Caco-2 (cell line): ENCODE data around the gene RBM20. TPM values are rescaled to one million over a fixed set of nuclear protein-coding genes. Genes with fewer than 3 reads are reported as not detected.

Experiments used
- BruUV-seq: library from RNA; stranded (reverse); fragments of 400-500 nt; replicated peaks from 2 replicates; lab custom pipeline; 2021; lab: Mats Ljungman, UMichigan
- CTCF ChIA-PET: fragments of 300-600 bp; sonication (Branson Sonifier 250); formaldehyde crosslinking; loops from one replicate; lab custom pipeline; 2022; ENCODE audit warnings: antibody characterized with exemption; lab: Charles Lee
- POLR2A ChIA-PET: fragments of 300-600 bp; sonication (Branson Sonifier 250); formaldehyde crosslinking; loops from one replicate; lab custom pipeline; 2022; ENCODE audit warnings: antibody characterized with exemption; lab: Charles Lee
- DNase-seq, 2 experiments: peaks; one replicate each; pipeline versions ENCODE4 v3.0.0 to v3.0.0-alpha.2; 2020 to 2022
- H3K27me3 ChIP-seq: replicated peaks from 2 replicates; pipeline ENCODE4 v1.6.0; 2011; ENCODE audit warnings: low read length; ENCODE audit not compliant: control insufficient read depth, insufficient read depth
- H3K36me3 ChIP-seq: 2 replicates; pipeline ENCODE4 v1.5.1; 2011; ENCODE audit warnings: low read length; ENCODE audit not compliant: control insufficient read depth, insufficient read depth
- H3K4me1 ChIP-seq: fragments of 250-450 bp; sonication (Bioruptor Pico); 2 replicates; pipeline ENCODE4 v1.5.1; 2020; ENCODE audit warnings: mild to moderate bottlenecking
- H3K4me3 ChIP-seq: 2 replicates; pipeline ENCODE4 v1.5.1; 2011; ENCODE audit warnings: low read depth, mild to moderate bottlenecking, control low read depth, low read length
- H3K9me3 ChIP-seq: fragments of 250-450 bp; sonication (Bioruptor Pico); 2 replicates; pipeline ENCODE4 v1.5.1; 2020; ENCODE audit warnings: mild to moderate bottlenecking, moderate library complexity
- H3K27ac Mint-ChIP-seq: one replicate; pipeline ENCODE4 v1.8.0; 2022; ENCODE audit warnings: mixed read lengths; ENCODE audit not compliant: unreplicated experiment
- H3K27me3 Mint-ChIP-seq: one replicate; pipeline ENCODE4 v1.8.0; 2022; ENCODE audit warnings: mixed read lengths; ENCODE audit not compliant: insufficient read depth, unreplicated experiment
- H3K36me3 Mint-ChIP-seq: one replicate; pipeline ENCODE4 v1.8.0; 2022; ENCODE audit warnings: mild to moderate bottlenecking, mixed read lengths; ENCODE audit not compliant: insufficient read depth, unreplicated experiment
- H3K4me1 Mint-ChIP-seq: one replicate; pipeline ENCODE4 v1.8.0; 2022; ENCODE audit warnings: low read depth, mixed read lengths; ENCODE audit not compliant: unreplicated experiment
- H3K4me3 Mint-ChIP-seq: one replicate; pipeline ENCODE4 v1.8.0; 2022; ENCODE audit warnings: mild to moderate bottlenecking, moderate library complexity, mixed read lengths; ENCODE audit not compliant: unreplicated experiment
- H3K9me3 Mint-ChIP-seq: one replicate; pipeline ENCODE4 v1.8.0; 2022; ENCODE audit warnings: mixed read lengths; ENCODE audit not compliant: unreplicated experiment
- CTCF ChIP-seq, 2 experiments: fragments of 200-600 bp in 1 of 2; IDR thresholded peaks; 1 replicate in 1 of 2; 2 replicates in 1 of 2; pipeline versions ENCODE4 v1.5.1 to v1.8.0; 2011 to 2022; ENCODE audit warnings: antibody characterized with exemption in 1 of 2, control low read depth in 1 of 2, inconsistent platforms in 1 of 2, low read depth in 1 of 2, low read length in 1 of 2, mild to moderate bottlenecking in 1 of 2, moderate library complexity in 1 of 2; ENCODE audit not compliant: insufficient read depth in 1 of 2, severe bottlenecking in 1 of 2, unreplicated experiment in 1 of 2
- intact Hi-C: fragments of 100-400 bp; cut with micrococcal nuclease; formaldehyde crosslinking; loops from one replicate; pipeline ENCODE4 v1.10.0; 2022; ENCODE audit not compliant: unreplicated experiment
- total RNA-seq: library from RNA; stranded (reverse); gene quantifications from 2 replicates; pipeline ENCODE4 v1.2.3, GENCODE V29; 2022

The RBM20 gene
- total RNA-seq, 1 experiment from 2014 or later, result 0.36 TPM

DNA sequence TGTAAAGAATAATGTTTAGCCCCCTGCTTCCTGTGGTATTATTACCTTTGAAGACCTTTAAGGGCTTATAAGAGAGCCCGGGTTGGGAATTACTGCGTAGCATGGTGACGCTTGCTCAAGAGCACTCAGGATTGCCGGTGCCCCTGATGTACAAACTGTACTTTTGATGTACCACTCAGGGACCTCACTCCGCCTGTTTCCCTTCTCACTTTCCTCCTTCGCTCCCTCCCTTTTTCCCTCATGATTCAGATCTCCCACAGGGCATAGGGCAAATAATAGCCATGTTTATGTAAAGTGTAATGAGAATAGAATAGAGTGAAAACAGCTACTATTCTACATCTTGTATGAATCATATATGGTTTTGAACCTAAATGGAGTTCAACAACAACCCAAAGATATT lies 149.8 kb downstream of the RBM20 start:
- DNase-seq, result no peak
- Mint-ChIP-seq H3K9me3 (no peaks in the 10 kb centered on the region), H3K27ac (no peak overlapping the region), H3K4me3 (no peak overlapping the region), H3K4me1 (peaks cover 13% of the 10 kb centered on the region), H3K36me3 (no peaks in the 10 kb centered on the region), H3K27me3 (no peaks in the 10 kb centered on the region)
- H3K9me3 ChIP-seq, result no peaks in the 10 kb centered on the region
- ChIA-PET POLR2A (no interaction called here), CTCF (no interaction called here)
- intact Hi-C loops, result loop anchor here (5.0 kb wide), 1 partner anchor 182 kb away; no protein-coding TSS in a partner anchor
- no peak for TF ChIP-seq CTCF (IDR thresholded peaks at IDR 0.05; ENCODE audit: insufficient read depth in 1 of 2, low read depth in 1 of 2, low read length in 1 of 2, severe bottlenecking in 1 of 2, unreplicated experiment in 1 of 2)
- H3K36me3 ChIP-seq, result no peaks in the 10 kb centered on the region
- BruUV-seq, result no TSS peak
- H3K27me3 ChIP-seq, result no peaks in the 10 kb centered on the region
- H3K4me1 ChIP-seq, result peaks cover 22% of the 10 kb centered on the region
- H3K4me3 ChIP-seq, result no peak overlapping the region

GRCh38 chr10:110794808-110795207 lies 150.7 kb downstream of the RBM20 start:
- no peak for DNase-seq
- peaks cover 10% of the 10 kb centered on the region for H3K4me1 Mint-ChIP-seq
- no peaks in the 10 kb centered on the region for H3K9me3 Mint-ChIP-seq
- Histone ChIP-seq H3K4me3 (no peak overlapping the region), H3K27me3 (no peaks in the 10 kb centered on the region), H3K9me3 (no peaks in the 10 kb centered on the region), H3K4me1 (peaks cover 18% of the 10 kb centered on the region), H3K36me3 (no peaks in the 10 kb centered on the region)
- intact Hi-C loops, result loop anchor here (5.0 kb wide), 1 partner anchor 183 kb away; no protein-coding TSS in a partner anchor
- ChIA-PET CTCF (no interaction called here), POLR2A (no interaction called here)
- BruUV-seq, result no TSS peak
- no peak overlapping the region for H3K4me3 Mint-ChIP-seq
- no peaks in the 10 kb centered on the region for H3K36me3 Mint-ChIP-seq
- H3K27me3 Mint-ChIP-seq, result no peaks in the 10 kb centered on the region
- H3K27ac Mint-ChIP-seq, result no peak overlapping the region
- TF ChIP-seq CTCF (IDR thresholded peaks at IDR 0.05; ENCODE audit: insufficient read depth in 1 of 2, low read depth in 1 of 2, low read length in 1 of 2, severe bottlenecking in 1 of 2, unreplicated experiment in 1 of 2), result no peak

- Mint-ChIP-seq H3K4me1 (peaks cover 2% of the 10 kb centered on the region), H3K27me3 (peaks cover 3% of the 10 kb centered on the region), H3K9me3 (no peaks in the 10 kb centered on the region), H3K36me3 (no peaks in the 10 kb centered on the region), H3K27ac (no peak overlapping the region), H3K4me3 (no peak overlapping the region)
- no TSS peak for BruUV-seq
- ChIA-PET CTCF (no interaction called here), POLR2A (no interaction called here)
- Histone ChIP-seq H3K9me3 (no peaks in the 10 kb centered on the region), H3K27me3 (no peaks in the 10 kb centered on the region), H3K36me3 (no peaks in the 10 kb centered on the region), H3K4me3 (no peak overlapping the region), H3K4me1 (no peaks in the 10 kb centered on the region)
- intact Hi-C loops, result no loop called here
- TF ChIP-seq CTCF (IDR thresholded peaks at IDR 0.05; ENCODE audit: insufficient read depth in 1 of 2, low read depth in 1 of 2, low read length in 1 of 2, severe bottlenecking in 1 of 2, unreplicated experiment in 1 of 2), result no peak
- DNase-seq, result no peak
Measured at GRCh38 chr10:110797416-110797815, 153.3 kb downstream of the RBM20 start.
